GM12878 (cell line): ENCODE results near the gene FLRT1. TPM values are rescaled to one million over a fixed set of nuclear protein-coding genes. Genes with fewer than 3 reads are reported as not detected.

Experiments
- ATAC-seq: fragments of 200-7000 bp; cut with Tn5 transposase; 3 replicates; pipeline ENCODE4 v1.9.1; 2020; ENCODE audit warnings: mild to moderate bottlenecking, moderate library complexity
- BruUV-seq: library from RNA; stranded (reverse); fragments of 400-500 nt; replicated peaks from 2 replicates; lab custom pipeline; 2021; lab: Mats Ljungman, UMichigan
- CTCF ChIA-PET: fragments of 300-600 bp; sonication (Branson Sonifier 250); formaldehyde crosslinking; extraction: SDS; loops from one replicate; lab custom pipeline; 2021; ENCODE audit warnings: inconsistent platforms; lab: Yijun Ruan, JAX
- POLR2A ChIA-PET: fragments of 350-600 bp; formaldehyde crosslinking; extraction: SDS; loops from one replicate; lab custom pipeline; 2021; ENCODE audit warnings: inconsistent platforms; lab: Charles Lee
- RAD21 ChIA-PET: fragments of 300-600 bp; sonication (Branson Sonifier 250); formaldehyde crosslinking; loops from one replicate; lab custom pipeline; 2023; ENCODE audit warnings: antibody characterized with exemption; ENCODE audit not compliant: unreplicated experiment; lab: Charles Lee
- SMC1A ChIA-PET: fragments of 300-600 bp; sonication (Branson Sonifier 250); formaldehyde crosslinking; loops from one replicate; lab custom pipeline; 2023; ENCODE audit not compliant: unreplicated experiment, uncharacterized antibody; lab: Charles Lee
- DNase-seq: peaks from one replicate; pipeline ENCODE4 v3.0.0-alpha.2; 2011; ENCODE audit warnings: low read depth, low spot score
- FAIRE-seq: peaks from 3 replicates; lab custom pipeline; 2011; peaks lifted over from hg19 to GRCh38; lab: Jason Lieb, UNC
- H2AFZ ChIP-seq: 2 replicates; pipeline ENCODE4 v1.6.0; 2011; ENCODE audit warnings: low read depth, low read length, control low read depth; ENCODE audit not compliant: control insufficient read depth
- H3K27ac ChIP-seq: 2 replicates; pipeline ENCODE4 v1.5.1; 2011; ENCODE audit warnings: control low read depth; ENCODE audit not compliant: control insufficient read depth, insufficient read depth
- H3K27me3 ChIP-seq, 2 experiments: replicated peaks in 1 of 2; 2 replicates each; pipeline versions ENCODE4 v1.6.0 to v1.6.1; 2011; ENCODE audit warnings: low read length in 1 of 2; ENCODE audit not compliant: control insufficient read depth in 2 of 2, insufficient read depth in 2 of 2
- H3K36me3 ChIP-seq, 2 experiments: 2 replicates each; pipeline ENCODE4 v1.5.1; 2011; ENCODE audit warnings: low read length in 1 of 2; ENCODE audit not compliant: control insufficient read depth in 2 of 2, insufficient read depth in 2 of 2
- H3K4me1 ChIP-seq: 2 replicates; pipeline ENCODE4 v1.6.1; 2011; ENCODE audit warnings: mild to moderate bottlenecking, low read length, moderate library complexity, mixed read lengths; ENCODE audit not compliant: control insufficient read depth, insufficient read depth
- H3K4me2 ChIP-seq: 2 replicates; pipeline ENCODE4 v1.6.0; 2011; ENCODE audit warnings: control low read depth; ENCODE audit not compliant: control insufficient read depth, insufficient read depth
- H3K4me3 ChIP-seq: fragments of 200-600 bp; sonication (generic); 2 replicates; pipeline ENCODE4 v1.5.1; 2016
- H3K79me2 ChIP-seq: 2 replicates; pipeline ENCODE4 v1.6.0; 2011; ENCODE audit warnings: low read length; ENCODE audit not compliant: control insufficient read depth, insufficient read depth
- H3K9ac ChIP-seq: 2 replicates; pipeline ENCODE4 v1.8.0; 2011; ENCODE audit warnings: low read length, control low read depth, mixed read lengths; ENCODE audit not compliant: control insufficient read depth, insufficient read depth
- H3K9me3 ChIP-seq: replicated peaks from 3 replicates; pipeline ENCODE4 v1.5.1; 2011; ENCODE audit warnings: mild to moderate bottlenecking, low read length; ENCODE audit not compliant: control insufficient read depth, insufficient read depth
- H4K20me1 ChIP-seq: 2 replicates; pipeline ENCODE4 v1.6.0; 2011; ENCODE audit not compliant: control insufficient read depth, insufficient read depth
- BCL3 ChIP-seq: IDR thresholded peaks from 2 replicates; pipeline ENCODE4 v1.6.1; 2011; ENCODE audit warnings: borderline replicate concordance, low read depth, mild to moderate bottlenecking, moderate library complexity, low read length; ENCODE audit not compliant: insufficient read depth, poor library complexity, severe bottlenecking
- CBFB ChIP-seq: IDR thresholded peaks from 2 replicates; pipeline ENCODE4 v1.6.1; 2016; ENCODE audit warnings: antibody characterized with exemption, low read depth
- IKZF2 ChIP-seq, 2 experiments: fragments of 450-650 bp; IDR thresholded peaks; 2 replicates each; pipeline ENCODE4 v1.6.1; 2017; ENCODE audit warnings: mild to moderate bottlenecking in 2 of 2, moderate library complexity in 2 of 2
- MYB ChIP-seq: fragments of 150-350 bp; IDR thresholded peaks from 2 replicates; pipeline ENCODE4 v1.6.1; 2014; ENCODE audit warnings: mild to moderate bottlenecking, low read depth, low read length, borderline replicate concordance
- PML ChIP-seq: IDR thresholded peaks from 2 replicates; pipeline ENCODE4 v1.6.1; 2012; ENCODE audit warnings: low read length, inconsistent platforms
- STAT3 ChIP-seq: IDR thresholded peaks from 2 replicates; pipeline ENCODE4 v1.6.1; 2011; ENCODE audit warnings: low read depth, low read length, improper control_type of control experiment
- WRNIP1 ChIP-seq: IDR thresholded peaks from 2 replicates; pipeline ENCODE4 v1.6.1; 2011; ENCODE audit warnings: low read depth, low read length, improper control_type of control experiment, borderline replicate concordance
- WGBS: methylation state at CpG from one replicate; pipeline ENCODE4 v1.1.6; 2016; ENCODE audit warnings: low lambda C conversion rate; ENCODE audit not compliant: insufficient replicate concordance, insufficient coverage; ENCODE audit errors: missing lambda C conversion rate; 5-methylcytosine and 5-hydroxymethylcytosine counted together
- in situ Hi-C: fragments of 300-500 bp; cut with MboI; formaldehyde crosslinking; loops from 9 replicates; pipeline ENCODE4 v1.14.3; 2018; ENCODE audit warnings: mixed read lengths
- intact Hi-C: fragments of 100-400 bp; cut with micrococcal nuclease; formaldehyde crosslinking; loops from one replicate; pipeline ENCODE4 v1.14.2; 2022; ENCODE audit not compliant: unreplicated experiment
- polyA plus RNA-seq, 11 experiments: library from polyadenylated mRNA; depleted of rRNA in 4 of 11; unstranded in 6 of 11; stranded (reverse) in 5 of 11; fragments of >200 nt; fragmentation: Nextera tagmentation in 4 of 11; fragmentation: Illumina TruSeq in 1 of 11; extraction: Ambion mirVana in 4 of 11; extraction: Trizol in 1 of 11; gene quantifications; 1 replicate in 1 of 11; 2 replicates in 10 of 11; pipeline versions ENCODE4 v1.2.1 to v1.2.3, GENCODE V29; 2011 to 2016; ENCODE audit warnings: inconsistent platforms in 2 of 11, missing spikeins in 2 of 11, low read depth in 1 of 11
- total RNA-seq, 4 experiments: library from RNA; depleted of rRNA in 3 of 4; stranded (reverse); fragments of >200 nt in 3 of 4; fragmentation: Illumina TruSeq in 1 of 4; extraction: Trizol in 1 of 4; gene quantifications; 2 replicates each; pipeline versions ENCODE4 v1.2.1 to v1.2.3, GENCODE V29; 2013 to 2021

The FLRT1 gene
- total and polyA plus RNA-seq, 10 of the 15 experiments (the other 5 are each of a cell fraction or from before 2014, with no cell fraction given), result 0.10 to 0.12 TPM; not detected in 8

GRCh38 chr11:64065712-64066111 is 30.0 kb downstream of the FLRT1 start:
- SMC1A ChIA-PET, result no interaction called here
- POLR2A ChIA-PET, result no interaction called here
- no peak overlapping the region for H3K4me3 ChIP-seq
- ATAC-seq (no peak), DNase-seq (no peak), FAIRE-seq (no peak)
- TF ChIP-seq MYB (no peak), PML (no peak), WRNIP1 (no peak), IKZF2 (IDR thresholded peaks at IDR 0.05) (no peak), CBFB (no peak), STAT3 (no peak), BCL3 (no peak)
- 32% methylated on average over 4 of the region's 10 CpGs for WGBS
- no peaks in the 10 kb centered on the region; the same call in 1 of the 2 replicates for H3K4me1 ChIP-seq
- CTCF ChIA-PET, result no interaction called here
- no peak overlapping the region for H3K27ac ChIP-seq
- H3K36me3 ChIP-seq, result no peaks in the 10 kb centered on the region
- H3K9ac ChIP-seq, result no peak overlapping the region
- no peak overlapping the region for H3K4me2 ChIP-seq
- no peaks in the 10 kb centered on the region for H3K9me3 ChIP-seq
- H3K79me2 ChIP-seq, result no peaks in the 10 kb centered on the region
- intact Hi-C loops, result no loop called here
- H2AFZ ChIP-seq, result no peak overlapping the region
- H3K27me3 ChIP-seq, result peaks cover 0 to 5% of the 10 kb centered on the region in 2 experiments
- no TSS peak for BruUV-seq
- H4K20me1 ChIP-seq, result no peaks in the 10 kb centered on the region
- in situ Hi-C loops, result no loop called here
- RAD21 ChIA-PET, result no interaction called here
